Heart left ventricle (tissue), 13 donors: ENCODE results near the gene NINJ2.

Experiments used
- POLR2A ChIP-seq, 2 donors: fragments of 450-650 bp; IDR thresholded peaks; one replicate each; pipeline ENCODE4 v1.6.1; 2017; ENCODE audit warnings: antibody characterized with exemption in 2 of 2, mild to moderate bottlenecking in 2 of 2, moderate library complexity in 2 of 2
- TF ChIP-seq, protein P1 (sequence below), 12 donors: fragments of 200-600 bp; sonication (generic) in 4 of 12; IDR thresholded peaks; one replicate each; pipeline versions ENCODE4 v1.5.0 to v1.8.0; 2018 to 2022; ENCODE audit warnings: antibody characterized with exemption in 12 of 12, mild to moderate bottlenecking in 5 of 12
- donor health status: ischemic (EF 13 %, LVEDD 7.1; RV severe dilation, severe dysfunction).
- donor health status: DM: no; HTN: yes; CAD: no.
- donor health status: DM: no; HTN: no; CAD: no.
- donor health status: ischemic (EF 25% LVEDD 6.9; RV normal size, moderate dysfunction).
- donor health status: ischemic (EF 25% LVEDD 5.7; RV mildly dilated, moderate dysfunction).
- donor health status: ischemic (EF 35%, LVEDD 5.7; RV mildly dilated, moderate dysfunction).
- donor health status: nonischemic (EF 11% LVEDD 7.7; RV severe dilation, severe dysfunction).
- donor health status: DM: yes; HTN: yes; CAD: no.
- donor health status: PGD.
- donor health status: ischemic (EF 29% LVEDD 5.4; RV normal size, mild dysfunction).
- donor health status: nonischemic (EF 23%, LVEDD 6.1; RV moderate dilation, normal function).

- TF ChIP-seq, protein P1, sequence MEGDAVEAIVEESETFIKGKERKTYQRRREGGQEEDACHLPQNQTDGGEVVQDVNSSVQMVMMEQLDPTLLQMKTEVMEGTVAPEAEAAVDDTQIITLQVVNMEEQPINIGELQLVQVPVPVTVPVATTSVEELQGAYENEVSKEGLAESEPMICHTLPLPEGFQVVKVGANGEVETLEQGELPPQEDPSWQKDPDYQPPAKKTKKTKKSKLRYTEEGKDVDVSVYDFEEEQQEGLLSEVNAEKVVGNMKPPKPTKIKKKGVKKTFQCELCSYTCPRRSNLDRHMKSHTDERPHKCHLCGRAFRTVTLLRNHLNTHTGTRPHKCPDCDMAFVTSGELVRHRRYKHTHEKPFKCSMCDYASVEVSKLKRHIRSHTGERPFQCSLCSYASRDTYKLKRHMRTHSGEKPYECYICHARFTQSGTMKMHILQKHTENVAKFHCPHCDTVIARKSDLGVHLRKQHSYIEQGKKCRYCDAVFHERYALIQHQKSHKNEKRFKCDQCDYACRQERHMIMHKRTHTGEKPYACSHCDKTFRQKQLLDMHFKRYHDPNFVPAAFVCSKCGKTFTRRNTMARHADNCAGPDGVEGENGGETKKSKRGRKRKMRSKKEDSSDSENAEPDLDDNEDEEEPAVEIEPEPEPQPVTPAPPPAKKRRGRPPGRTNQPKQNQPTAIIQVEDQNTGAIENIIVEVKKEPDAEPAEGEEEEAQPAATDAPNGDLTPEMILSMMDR (IDR thresholded peaks at IDR 0.05): no peak
- no peak for TF ChIP-seq POLR2A (IDR thresholded peaks at IDR 0.05)
Observed at GRCh38 chr12:602700-603068, 60.6 kb downstream of the NINJ2 start.
